Brain pericyte (primary cell): Measurements from ENCODE around the gene GNAQ.
A peak's percentile ranks its signal among the peaks of the same experiment; 100 is the strongest.

ENCODE experiments used
- DNase-seq: peaks from one replicate; pipeline ENCODE4 v3.0.0-alpha.2; 2012; ENCODE audit warnings: low read depth, low spot score

Gene GNAQ

DNA sequence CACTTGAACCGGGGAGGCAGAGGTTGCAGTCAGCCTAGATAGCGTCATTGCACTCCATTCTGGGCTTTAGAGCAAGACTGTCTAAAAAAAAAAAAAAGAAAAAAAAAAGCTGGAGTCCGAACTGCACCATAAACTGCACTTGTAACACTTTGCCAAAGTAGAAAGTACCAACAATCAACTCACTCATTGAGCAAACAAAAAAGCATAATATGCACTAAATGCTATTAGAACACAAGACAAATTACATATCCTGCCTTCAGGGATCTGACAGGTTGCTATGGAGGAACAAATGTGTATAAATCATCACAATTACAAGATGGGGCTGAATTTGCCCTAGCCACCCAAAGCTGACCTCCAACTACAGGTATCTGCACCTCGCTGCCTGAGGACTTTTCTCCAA is 27.9 kb downstream of the GNAQ start:
- no peak for DNase-seq

DNA sequence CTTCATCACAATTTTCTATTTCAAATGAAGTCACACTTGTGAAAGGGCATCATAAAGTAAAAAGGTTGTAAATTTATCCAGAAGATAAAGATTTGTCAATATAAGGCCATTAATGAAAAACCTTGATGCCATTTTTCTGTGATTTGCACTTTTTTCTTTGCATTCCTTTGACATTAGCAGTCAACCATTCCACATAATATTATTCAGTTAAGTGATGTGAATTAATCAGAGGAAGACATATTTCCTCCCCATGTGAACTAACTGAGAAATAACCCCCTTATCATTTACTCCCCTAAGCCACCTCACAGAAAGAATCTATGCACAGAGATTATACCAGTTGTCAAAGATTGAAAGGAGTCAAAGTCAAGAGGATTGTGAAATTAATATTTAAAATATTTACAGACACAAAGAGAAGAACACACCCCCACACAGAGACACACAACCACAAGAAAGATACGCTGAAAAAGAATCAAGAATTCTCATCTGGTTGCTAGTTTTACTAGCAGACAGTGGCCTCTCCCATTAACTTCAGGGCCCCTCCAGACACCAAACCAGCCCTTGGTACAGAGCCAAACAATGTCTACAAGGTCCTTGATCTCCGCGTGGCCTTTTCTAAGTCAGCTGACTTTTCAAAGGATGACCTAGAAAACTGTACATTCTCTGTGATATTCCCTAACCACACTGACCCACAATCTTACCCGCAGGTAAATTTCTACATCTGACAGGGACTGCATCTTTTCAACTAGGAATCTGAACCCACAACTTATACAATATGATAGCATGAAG is 29.5 kb downstream of the GNAQ start:
- DNase-seq = no peak

DNA sequence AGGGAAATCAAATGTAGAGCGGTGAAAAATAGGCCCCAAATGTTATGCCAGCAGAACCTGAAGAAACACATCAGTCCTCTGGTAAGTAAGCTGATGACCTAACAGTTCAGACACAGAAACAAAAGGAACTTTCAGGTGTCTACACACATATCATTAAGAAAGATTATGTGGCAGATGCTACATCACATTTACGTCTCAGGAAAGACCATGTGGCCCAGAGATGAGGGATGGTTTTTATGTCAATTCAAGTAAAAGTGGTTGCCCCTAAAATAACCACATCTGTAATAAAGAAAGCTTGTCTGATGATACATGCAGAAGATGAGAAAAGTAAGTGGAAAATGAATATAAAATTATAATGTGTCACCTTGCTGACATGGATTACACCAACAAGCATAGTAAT is 31.4 kb downstream of the GNAQ start:
- no peak for DNase-seq

DNA sequence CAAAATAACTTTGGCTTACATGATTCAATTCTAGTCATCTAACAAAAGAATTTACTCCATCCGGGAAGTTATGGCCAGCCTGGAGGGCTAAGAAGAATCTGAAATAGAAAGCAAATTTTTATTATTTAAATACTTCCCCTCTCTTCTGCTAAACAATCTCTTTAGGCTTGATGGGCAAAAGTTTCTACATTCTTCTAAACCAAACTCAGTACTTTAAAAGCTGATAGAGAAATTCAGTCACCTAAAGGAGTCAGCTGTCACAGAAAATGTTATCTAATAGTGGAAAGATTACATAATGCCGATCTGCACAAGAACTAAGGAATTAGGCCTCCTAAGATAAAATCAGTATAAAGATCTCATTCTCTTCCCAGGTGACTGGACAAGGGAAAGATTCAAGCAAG is 32.4 kb downstream of the GNAQ start:
- no peak for DNase-seq

DNA sequence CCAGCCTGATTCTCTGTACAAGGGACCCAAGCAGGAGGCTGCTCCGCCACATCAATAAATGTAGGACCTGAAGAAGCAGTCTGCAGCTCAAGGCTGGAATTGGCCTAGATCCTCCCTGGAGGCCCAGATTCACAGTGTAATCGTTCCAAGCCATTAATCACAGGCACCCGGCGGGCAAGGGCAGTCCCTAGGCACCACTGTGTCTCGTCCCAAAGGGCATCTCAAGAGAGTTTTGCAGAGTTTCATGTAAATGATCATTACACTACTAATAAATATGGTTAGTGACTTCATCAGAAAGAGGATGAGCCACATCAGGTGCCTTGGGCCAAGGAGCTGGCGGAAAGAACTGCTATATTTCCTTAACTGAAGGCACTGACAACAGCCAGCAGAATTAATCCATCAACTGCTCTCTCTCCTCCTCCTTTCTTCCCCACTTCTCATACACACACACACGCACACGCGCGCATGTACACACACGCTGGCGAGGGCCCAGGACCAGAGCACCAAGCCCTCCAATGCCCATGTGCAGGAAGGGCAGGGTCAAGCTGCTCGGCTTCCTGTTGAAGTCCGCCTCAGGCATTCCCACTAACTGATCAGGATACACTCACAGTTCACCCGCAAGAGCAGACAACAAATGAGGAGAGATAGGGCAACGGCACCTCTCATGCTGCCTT is 33.9 kb downstream of the GNAQ start:
- no peak for DNase-seq

DNA sequence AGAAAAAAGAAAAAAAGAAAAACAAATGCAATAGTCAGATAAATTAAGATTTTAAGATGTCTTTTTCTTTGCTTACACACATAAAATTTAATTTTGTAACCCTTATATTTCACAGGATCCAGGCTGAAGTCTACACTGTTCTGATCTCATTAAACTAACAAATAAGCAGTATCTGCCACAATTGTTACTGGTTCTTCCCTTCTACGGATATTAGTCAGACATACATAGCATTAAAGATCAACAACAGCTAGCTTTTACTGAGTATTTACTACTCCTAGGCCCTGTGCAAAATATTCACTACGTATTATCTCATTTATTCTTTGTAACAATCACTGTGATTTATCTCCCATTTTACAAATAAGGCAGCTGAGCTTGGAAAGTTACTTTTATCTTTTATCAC is 34.9 kb downstream of the GNAQ start:
- DNase-seq = no peak

DNA sequence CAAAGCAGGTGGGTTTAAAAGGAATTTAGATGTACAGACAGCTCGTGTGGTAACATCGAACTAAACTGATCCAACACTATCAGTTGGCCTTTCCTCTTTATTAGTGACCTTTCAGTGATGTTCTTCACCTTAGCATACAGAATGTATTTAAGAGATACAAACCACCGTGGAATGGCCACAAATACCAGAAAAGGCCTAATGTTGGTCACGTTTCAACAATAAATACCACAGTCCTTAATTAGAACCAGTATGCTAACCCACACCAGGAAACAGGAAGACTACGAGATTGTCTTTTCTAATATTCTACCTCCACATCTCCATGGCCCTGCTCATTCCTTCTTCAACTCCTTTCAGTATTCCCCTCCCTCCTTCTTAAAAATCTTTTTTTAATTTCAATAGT is 40.4 kb downstream of the GNAQ start:
- no peak for DNase-seq

DNA sequence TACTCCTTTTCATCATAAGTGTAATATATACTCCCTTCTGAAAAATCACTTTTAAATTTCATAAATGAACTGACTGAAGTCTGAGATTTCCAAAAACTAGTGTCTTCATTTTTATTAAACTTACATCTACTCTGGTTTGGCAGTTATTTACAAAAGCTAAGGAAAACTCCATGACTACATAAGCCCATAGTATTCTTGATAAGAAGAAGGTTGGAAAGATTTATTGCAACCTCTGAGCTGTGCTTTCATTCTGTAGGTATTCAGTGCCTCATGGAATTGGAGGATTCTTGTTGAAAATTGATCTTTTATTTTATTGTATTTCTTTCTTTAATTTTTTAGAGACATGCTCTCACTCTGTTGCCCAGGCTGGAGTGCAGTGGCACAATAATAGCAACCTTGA is 41.7 kb downstream of the GNAQ start:
- DNase-seq = no peak

DNA sequence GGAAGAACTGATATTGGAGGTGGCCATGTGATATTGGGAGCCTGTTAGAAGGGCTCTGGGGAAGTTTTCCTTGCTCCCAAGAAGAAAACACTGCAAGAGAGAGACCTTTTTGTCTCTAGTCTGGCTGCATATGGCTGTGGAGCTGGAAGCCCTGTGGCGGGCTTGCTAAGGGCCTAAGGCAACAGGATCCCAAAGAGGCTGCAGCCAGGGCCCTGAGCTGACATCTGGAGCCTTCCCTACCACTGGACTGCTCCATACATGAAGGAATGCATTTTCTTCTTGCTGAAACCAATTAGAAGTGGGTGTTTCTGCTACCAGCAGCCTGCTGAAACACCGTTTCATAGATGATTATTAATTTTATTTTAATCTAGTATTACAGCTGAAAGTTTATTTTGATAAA is 42.2 kb downstream of the GNAQ start:
- no peak for DNase-seq

DNA sequence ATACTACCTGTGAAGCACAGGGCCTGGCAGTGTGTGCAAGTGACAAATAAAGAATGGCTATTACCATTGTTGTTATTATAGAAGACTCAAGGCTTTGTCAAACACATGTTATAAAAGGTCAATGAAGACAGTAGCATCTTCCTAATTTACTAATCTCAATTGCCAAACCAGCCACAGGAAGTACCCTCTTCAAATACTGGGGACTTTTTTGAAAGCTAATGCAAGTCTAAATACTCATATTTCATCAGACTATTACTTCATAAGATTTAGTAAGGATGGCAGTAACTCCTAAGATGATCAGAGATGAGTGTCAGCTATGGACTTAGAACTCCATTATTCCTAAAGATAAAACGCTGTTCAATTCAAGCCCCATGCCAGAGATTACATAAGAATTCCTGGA is 43.0 kb downstream of the GNAQ start:
- DNase-seq = no peak

DNA sequence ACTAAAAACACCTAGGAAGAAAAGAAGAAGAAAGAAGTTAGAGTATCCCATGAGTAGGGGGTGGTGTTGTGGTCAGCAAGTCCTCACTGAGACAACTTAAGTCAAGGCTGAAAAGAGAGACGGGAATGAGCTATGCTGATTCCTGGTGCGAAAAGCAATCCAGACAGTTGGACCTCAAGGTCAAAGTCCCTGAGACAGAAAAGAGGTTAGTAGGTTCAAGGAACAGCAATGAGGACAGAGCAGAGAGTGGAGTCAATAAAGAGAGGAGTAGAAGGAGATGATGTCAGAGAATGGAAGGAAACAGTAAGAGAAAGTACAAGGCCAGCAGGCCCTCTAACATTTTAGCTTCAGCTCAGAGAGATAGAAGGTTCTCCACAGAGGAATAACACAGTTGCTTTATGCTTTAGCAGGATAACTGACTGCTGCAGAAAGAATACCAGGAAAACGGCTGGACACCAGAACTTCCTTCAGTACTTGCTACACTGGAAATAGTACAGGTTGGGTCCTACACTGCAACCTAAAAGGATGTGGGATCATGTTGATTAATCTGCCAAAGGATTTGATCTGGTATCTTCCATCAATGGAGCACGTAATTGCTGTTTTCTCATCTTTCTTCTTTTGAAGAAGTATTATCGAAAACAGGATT is 43.6 kb downstream of the GNAQ start:
- DNase-seq = no peak

DNA sequence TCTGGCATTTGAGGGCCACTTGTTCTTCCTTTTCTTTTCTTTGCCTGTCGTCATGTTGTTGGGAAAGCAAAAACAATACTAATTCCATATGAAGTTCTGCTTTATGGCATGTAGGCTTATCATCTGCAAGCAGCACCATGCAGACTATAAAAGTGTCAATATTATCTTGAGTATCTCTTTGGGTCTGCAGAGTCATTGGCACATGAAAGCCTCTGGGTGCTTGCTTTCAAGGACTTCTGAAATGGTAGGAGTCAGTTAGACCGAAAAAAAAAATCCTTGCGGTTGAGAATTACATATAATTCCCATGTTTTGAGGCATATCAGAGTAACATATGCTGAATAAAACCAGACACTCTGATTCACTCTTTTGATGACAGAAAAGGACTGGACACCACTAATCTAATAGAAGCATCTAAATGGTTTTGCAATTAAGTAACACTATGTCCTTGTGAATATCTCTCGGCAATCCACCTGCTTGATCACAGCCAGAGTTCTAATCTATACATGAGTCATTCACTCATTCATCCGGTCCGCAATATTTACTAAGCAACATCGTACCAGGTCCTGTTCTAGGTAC is 44.4 kb downstream of the GNAQ start:
- DNase-seq = no peak

DNA sequence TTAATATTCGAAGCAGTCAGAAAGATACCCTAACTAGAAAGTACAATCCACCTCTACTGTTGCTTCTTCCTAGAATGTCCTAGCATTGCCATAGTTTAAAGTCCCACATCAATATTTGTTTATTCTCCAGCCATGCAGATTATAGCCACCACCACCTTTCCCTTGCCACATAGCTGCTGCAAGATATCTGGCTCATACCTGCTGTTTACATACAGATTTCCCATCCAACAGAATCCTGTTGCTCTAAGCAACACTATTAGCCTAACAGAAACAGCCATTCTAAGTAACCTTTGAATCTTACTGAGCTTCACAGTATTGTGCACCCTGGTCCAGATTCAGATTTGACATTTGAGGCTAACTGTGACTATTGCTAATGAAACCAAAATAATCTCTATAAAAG is 45.6 kb downstream of the GNAQ start:
- DNase-seq = no peak

DNA sequence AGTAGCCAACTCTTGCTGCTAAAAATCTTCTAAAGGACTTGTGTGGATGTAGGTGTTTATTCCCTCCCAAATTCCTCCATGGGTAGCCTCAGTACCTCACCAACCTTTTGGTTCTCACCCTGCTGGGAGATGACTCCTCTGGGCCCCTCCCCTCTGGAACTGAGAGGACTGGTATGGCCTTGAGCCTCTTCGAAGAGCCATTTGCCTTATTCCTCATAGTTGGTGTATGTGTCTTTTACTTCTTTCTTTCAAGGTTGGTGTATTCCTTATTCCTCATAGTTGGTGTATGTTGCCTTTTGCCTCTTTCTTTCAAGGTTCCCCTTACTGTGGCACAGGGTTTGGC is 48.3 kb downstream of the GNAQ start:
- DNase-seq = no peak

DNA sequence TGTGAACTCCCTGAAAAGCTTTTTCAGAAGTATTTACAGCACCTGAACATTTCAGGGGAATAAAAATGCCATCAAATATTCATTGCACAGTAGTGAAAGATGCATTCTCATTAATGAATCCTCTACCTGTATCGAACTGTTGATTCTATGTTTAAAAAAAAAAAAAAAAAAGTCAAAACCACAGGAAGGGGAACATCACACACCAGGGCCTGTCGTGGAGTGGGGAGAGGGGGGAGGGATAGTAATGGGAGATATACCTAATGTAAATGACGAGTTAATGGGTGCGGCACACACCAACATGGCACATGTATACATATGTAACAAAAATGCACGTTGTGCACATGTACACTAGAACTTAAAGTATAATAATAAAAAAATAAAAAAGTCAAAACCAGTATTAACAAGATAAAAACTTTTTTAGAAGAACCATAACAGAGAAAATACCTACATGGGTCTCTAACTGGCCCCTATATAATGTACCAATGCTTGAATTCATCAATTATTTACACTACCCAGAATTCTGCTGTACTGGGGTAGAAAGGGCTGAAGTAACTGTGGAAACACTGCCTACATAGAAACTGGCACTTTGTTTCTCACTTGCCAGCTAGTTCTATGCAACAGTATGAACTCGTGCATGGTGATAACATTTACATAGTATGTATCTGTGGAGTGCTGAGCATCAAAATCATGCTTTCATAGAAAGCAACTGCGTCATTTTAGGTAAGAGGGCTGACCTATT is 48.9 kb downstream of the GNAQ start:
- DNase-seq = no peak

DNA sequence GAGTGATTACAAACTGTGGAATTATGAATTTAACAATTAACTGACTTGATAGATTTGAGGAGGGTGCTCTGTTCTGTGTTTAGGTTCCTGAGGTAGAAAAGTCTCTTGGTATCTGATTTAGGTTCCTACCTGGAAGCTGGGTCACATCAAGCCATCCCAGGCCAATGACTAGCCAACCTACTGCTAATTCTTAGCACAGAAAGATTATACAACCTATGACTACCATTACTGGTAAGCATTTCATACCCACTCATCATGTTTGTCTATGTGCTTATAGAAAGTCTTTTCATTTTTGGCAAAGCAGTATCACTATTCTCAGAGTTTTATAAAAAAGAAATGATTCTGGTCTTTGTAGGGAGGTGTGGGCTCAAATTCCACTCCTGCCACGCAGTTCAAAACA is 49.7 kb downstream of the GNAQ start:
- no peak for DNase-seq

DNA sequence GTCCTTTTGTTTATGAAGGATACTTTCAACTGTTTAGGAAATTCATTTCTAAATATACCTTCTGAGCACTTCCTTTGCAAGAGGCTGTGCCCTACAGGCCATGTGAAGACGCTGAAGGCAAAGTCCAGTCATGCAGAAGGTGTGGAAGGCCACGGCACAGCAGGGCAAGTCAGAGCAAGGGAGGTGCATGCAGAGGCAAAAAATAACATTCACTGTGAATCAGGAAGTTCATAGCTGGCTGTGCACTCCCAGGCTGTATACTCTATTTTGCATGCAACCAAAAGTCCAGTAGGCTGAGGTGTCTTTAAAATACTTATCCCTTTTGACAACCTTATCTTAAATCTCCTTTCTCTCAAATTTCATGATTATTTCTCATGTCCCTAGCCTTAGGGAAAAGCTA is 50.3 kb downstream of the GNAQ start:
- DNase-seq = no peak

DNA sequence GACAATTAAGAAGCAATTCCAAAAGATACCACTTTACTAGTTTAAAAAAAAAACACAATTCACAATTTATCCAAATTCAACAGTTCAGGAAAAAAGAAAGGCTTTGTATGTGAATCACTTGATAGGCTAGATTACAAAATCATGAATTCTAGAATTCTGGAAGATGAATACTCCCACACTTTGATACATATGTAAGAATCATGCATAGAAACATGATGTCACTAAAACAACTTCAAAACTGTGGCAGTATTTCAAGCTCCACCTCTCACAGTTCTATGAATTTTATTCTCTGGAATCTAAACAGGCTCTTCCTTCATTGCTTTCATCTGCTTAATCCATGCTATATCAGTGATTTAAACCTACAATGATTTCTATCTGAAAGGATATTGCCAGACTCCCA is 51.0 kb downstream of the GNAQ start:
- no peak for DNase-seq

DNA sequence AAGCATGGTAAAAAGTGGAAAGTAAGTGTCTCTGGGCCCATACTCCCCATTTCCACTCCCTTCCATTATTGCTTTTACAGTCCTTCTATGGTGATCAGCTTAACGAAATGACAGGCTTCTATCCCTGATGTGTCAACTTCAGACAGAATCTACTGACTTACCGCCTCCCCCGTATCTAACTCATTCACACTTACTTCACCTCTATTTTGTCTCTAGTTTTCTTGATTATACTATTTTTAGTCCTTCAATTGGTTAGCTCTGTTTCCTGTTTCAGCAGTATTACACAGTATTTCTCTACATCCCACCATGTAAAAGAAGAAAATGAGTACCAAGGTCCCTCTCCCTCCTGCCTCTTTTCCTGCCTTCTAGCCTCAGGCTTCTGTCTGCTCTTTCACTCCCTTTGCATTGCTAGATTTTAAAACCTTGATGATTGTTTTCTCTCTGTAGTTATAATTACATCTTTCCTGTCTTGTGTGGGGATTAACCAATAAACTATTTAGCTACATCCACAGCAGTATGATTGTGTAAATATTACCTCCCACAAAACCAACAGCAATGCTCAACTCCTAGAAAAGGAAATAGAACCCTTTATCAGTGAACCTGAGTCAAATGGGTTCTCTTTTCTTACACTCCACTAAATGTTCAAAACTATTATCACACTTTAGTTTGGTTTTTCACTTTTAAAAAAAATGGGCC is 53.4 kb downstream of the GNAQ start:
- no peak for DNase-seq

DNA sequence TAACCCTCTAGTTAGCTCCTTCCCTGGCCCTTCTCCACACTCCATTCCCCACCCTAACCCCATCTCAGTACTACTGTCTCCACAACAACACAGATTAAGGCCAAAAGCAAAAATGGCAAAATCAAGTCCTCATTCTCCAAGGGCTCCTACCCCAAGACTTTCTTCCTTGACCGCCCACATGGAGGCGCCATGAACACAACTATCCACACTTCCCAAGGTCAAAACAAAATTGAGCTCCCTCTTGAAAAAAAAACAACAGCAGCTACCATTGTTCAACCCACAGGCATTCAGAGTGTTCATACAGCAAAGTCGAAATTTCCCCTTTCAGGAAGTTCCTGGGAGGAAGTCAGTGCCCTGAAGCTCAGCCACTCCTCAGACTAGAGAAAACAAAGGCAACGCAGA is 54.4 kb downstream of the GNAQ start:
- DNase-seq = peak; percentile 52

DNA sequence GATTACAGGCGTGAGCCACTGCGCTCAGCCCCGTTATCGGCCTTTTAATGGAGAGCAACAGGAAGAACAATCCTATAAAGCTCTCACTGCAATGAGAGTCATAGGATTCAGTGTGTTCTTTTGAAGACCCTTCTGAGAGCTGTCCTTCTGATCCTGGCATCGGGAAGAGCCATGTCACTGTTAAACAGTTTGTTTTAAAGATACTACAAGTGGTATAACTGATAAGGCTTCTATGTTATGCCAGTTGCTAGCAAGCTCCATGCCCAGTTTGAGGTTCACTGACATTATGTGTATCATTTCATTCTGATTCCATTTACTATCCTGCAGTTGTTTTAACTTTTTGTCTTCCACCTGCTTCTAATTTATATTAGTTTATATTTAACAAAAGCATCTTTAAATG is 55.8 kb downstream of the GNAQ start:
- DNase-seq = no peak

DNA sequence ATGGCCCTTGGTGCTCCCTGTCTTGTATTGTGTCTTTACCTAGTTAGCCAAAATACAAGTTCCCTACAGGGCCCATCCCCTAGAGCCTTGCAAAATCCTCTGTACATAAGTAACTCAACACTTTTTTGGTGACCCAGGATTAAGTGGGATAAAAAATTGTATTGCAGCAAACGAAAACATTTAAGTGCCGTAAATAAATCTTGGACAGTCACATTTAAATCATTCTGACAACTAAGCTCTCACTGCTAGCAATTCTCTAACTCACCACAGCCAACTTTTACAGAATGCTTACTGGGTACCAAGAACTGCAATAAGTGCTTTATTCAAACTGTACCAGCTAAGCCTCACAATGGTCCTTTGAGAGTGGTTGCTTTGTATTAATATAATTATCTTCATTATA is 56.6 kb downstream of the GNAQ start:
- DNase-seq = no peak
